ENCODE data around the gene NR1H2.

DNA sequence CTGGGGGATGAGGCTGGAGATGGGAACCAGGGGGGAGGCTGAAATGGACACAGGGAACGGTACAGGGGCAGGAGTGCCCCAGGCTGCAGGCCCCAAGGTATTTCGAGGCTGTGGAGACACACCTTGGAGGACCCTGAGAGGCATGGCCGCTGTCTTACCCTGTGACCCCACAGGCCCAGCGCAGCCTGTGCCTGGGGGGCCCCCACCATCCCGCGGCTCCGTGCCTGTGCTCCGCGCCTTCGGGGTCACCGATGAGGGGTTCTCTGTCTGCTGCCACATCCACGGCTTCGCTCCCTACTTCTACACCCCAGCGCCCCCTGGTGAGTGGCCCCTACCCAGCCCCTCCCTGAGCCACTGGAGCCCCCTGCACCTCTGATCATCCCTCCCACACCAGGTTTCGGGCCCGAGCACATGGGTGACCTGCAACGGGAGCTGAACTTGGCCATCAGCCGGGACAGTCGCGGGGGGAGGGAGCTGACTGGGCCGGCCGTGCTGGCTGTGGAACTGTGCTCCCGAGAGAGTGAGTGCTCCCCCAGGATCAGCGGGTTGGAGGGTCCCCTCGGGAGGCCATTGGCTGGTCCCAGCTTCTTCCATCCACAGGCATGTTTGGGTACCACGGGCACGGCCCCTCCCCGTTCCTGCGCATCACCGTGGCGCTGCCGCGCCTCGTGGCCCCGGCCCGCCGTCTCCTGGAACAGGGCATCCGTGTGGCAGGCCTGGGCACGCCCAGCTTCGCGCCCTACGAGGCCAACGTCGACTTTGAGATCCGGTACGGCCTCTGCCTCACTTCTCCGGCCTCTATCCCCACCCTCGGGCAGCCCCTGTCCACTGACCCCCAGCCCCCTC, 25.6 kb downstream of the NR1H2 start:
- no peak for TF ChIP-seq ZNF274 (IDR thresholded peaks at IDR 0.05; ENCODE audit: low read depth, low read length)
- no peak for TF ChIP-seq SUZ12 (IDR thresholded peaks at IDR 0.05; ENCODE audit: extremely low read depth, insufficient read depth, insufficient read length)

All from NT2/D1 (cell line).